ENCODE data around the gene TAF12. TPM values are rescaled to one million over a fixed set of nuclear protein-coding genes. Genes with fewer than 3 reads are reported as not detected.
"Not testable (repeated sequence)": the region's sequence is repeated elsewhere in the genome, so short reads cannot be mapped to it uniquely, and the experiment has no call there.

TAF12 gene
- polyA plus RNA-seq, 3 donors, result 26.0 to 33.7 (median 32.5) TPM

- not testable (repeated sequence) for DNase-seq (ENCODE audit: extremely low read depth in 1 of 11, low read depth in 9 of 11, low spot score in 4 of 11)
Measured at GRCh38 chr1:28594686-28595411, 48.0 kb downstream of the TAF12 start.

GRCh38 chr1:28593988-28594356 is 48.9 kb downstream of the TAF12 start:
- DNase-seq (ENCODE audit: extremely low read depth in 1 of 11, low read depth in 9 of 11, low spot score in 4 of 11), result not testable (repeated sequence)

GRCh38 chr1:28592321-28593071 is 50.4 kb downstream of the TAF12 start:
- DNase-seq (ENCODE audit: extremely low read depth in 1 of 11, low read depth in 9 of 11, low spot score in 4 of 11), result no peak

- DNase-seq (ENCODE audit: extremely low read depth in 1 of 11, low read depth in 9 of 11, low spot score in 4 of 11), result peak in 1 of 11 donors; percentile 9
Measured at GRCh38 chr1:28591708-28592320, 51.1 kb downstream of the TAF12 start, which contains the start of gene RAB42. TSS of gene RAB42 (plus strand) at chr1:28592265. CDS start at chr1:28592512, 247 bp downstream.

DNA sequence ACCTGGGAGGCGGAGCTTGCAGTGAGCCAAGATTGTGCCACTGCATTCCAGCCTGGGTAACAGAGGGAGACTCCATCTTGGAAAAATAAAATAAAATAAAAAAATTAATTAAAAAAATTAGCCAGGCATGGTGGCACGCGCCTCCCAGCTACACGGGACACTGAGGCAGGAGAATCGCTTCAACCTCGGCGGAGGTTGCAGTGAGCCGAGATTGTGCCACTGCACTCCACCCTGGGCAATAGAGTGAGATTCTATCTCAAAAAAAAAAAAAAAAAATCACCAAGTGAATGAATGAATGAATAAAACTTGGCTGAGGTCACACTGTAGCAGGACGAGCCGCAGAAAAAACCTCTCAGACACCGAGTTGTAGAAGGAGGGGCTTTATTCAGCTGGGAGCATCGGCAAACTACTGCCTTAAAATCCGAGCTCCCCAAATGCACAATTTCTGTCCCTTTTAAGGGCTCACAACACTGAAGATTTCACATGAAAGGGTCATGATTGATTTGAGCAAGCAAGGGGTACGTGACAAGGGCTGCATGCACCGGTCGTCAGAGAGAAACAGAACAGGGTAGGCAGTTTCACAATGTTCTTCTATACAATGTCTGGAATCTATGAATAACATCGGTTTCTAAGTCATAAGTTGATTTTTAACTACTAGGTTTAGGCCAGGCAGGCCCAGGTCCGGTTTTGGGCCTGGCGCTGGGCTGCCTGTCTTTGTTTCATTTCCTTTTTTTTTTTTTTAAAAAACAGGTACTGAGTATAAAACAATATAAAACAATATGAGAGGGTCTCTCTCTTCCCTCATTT is 56.1 kb downstream of the TAF12 start:
- not testable (repeated sequence) for DNase-seq (ENCODE audit: extremely low read depth in 1 of 11, low read depth in 9 of 11, low spot score in 4 of 11)

- no peak for DNase-seq (ENCODE audit: extremely low read depth in 1 of 11, low read depth in 9 of 11, low spot score in 4 of 11)
Measured at GRCh38 chr1:28582248-28582615, 60.6 kb downstream of the TAF12 start.

DNA sequence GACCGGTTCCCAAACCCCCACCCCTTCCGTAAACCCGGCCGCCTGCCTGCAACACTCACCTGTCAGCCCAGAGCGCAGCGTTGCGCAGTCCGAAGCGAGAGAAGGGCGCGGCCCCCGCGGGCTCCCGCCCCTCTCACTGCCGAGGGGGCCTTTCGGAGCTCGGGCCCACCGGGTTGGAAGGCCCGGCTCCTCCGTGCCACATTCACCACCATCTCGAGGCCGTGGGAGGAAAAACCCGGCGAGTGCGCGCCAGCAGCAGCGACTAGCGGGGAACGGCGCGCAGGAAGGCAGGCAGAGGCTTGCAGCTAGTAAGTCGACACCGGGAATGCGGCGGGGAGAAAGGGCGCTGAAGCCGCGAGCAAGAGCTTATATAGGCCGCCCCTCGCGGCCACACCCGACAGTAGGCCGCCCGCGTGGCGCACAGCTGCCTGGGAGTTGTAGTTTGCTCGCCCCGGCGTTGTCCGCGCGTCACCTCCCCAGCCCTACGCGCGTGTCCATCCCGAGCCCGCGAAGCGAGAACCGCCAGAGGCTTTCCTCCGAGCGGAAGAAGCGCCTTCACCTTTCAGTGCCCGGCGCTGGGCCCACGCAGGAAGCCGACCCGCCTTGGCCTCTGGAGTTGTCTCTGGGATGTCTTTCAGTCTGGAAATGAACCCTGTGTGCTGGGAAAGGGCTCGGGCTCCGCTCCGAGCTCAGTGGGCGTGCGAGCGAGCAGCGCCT is 61.2 kb downstream of the TAF12 start:
- DNase-seq (ENCODE audit: extremely low read depth in 1 of 11, low read depth in 9 of 11, low spot score in 4 of 11), result peak; percentile 81 to 95 (median 93)

GRCh38 chr1:28580722-28581530 is 61.9 kb downstream of the TAF12 start:
- peak in 2 of 11 donors; percentile 24 to 27 for DNase-seq (ENCODE audit: extremely low read depth in 1 of 11, low read depth in 9 of 11, low spot score in 4 of 11)

DNA sequence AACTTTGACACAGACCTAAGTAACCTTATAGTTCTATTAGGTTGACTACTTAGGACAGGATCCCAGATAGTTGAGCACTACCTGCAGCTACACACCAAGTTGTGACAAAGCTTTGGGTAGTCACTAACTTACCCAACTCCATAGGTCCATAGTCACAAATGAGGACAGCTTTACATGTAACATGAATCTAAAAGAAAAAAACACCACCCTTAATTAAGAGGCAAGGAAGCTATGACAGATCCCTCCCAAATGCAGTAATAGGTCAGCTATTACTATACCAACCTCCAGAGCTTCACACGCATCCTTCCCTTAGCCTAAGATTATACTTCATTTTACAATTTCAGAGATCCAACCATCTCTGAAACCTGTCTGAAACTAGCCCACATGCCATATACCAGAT is 63.5 kb downstream of the TAF12 start:
- no peak for DNase-seq (ENCODE audit: extremely low read depth in 1 of 11, low read depth in 9 of 11, low spot score in 4 of 11)

- no peak for DNase-seq (ENCODE audit: extremely low read depth in 1 of 11, low read depth in 9 of 11, low spot score in 4 of 11)
Measured at GRCh38 chr1:28578696-28579218, 64.1 kb downstream of the TAF12 start.

- no peak for DNase-seq (ENCODE audit: extremely low read depth in 1 of 11, low read depth in 9 of 11, low spot score in 4 of 11)
Measured at GRCh38 chr1:28577738-28578536, 64.9 kb downstream of the TAF12 start.

GRCh38 chr1:28577052-28577678 is 65.7 kb downstream of the TAF12 start:
- DNase-seq (ENCODE audit: extremely low read depth in 1 of 11, low read depth in 9 of 11, low spot score in 4 of 11), result no peak

DNA sequence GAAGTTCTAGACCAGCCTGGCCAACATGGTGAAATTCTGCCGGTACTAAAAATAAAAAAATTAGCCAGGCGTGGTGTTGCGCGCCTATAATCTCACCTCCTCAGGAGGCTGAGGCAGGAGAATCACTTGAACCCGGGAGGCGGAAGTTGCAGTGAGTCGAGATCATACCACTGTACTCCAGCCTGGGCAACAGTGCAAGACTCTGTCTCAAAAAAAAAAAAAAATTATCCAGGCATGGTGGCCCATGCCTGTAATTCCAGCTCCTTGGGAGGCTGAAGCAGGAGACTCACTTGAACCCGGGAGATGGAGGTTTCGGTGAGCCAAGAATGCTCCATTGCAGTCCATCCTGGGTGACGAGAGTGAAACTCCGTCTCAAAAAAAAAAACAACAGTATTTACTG is 69.3 kb downstream of the TAF12 start:
- DNase-seq (ENCODE audit: extremely low read depth in 1 of 11, low read depth in 9 of 11, low spot score in 4 of 11), result no peak

- not testable (repeated sequence) for DNase-seq (ENCODE audit: extremely low read depth in 1 of 11, low read depth in 9 of 11, low spot score in 4 of 11)
Measured at GRCh38 chr1:28572891-28573290, 70.0 kb downstream of the TAF12 start.

DNA sequence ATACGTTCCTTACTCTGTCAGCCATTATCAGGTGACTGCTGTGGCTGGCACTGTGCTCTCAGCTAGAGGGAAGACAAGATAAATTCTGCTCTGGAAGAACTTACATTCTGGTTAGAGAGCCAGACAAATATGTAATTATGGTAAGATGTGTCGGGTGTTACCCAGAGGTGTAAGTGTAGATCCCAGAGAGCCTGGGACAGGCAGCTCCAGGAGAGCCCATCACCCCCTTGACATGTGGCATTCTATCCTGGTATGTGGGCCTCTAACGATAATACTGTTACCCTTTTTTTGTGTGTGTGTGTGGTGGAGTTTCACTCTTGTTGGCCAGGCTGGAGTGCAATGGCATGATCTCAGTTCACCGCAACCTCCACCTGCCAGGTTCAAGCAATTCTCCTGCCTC is 71.0 kb downstream of the TAF12 start:
- DNase-seq (ENCODE audit: extremely low read depth in 1 of 11, low read depth in 9 of 11, low spot score in 4 of 11), result no peak

- DNase-seq (ENCODE audit: extremely low read depth in 1 of 11, low read depth in 9 of 11, low spot score in 4 of 11), result no peak
Measured at GRCh38 chr1:28566931-28567330, 75.9 kb downstream of the TAF12 start.

Data from renal cortex interstitium (tissue), 11 donors.